H1 (cell line): Measurements from ENCODE around the gene FOXD2. TPM values are rescaled to one million over a fixed set of nuclear protein-coding genes. Genes with fewer than 3 reads are reported as not detected.
A peak's percentile ranks its signal among the peaks of the same experiment; 100 is the strongest.
"Not testable (repeated sequence)": the region's sequence is repeated elsewhere in the genome, so short reads cannot be mapped to it uniquely, and the experiment has no call there.

ENCODE experiments used
- CTCF ChIA-PET: fragments of 300-600 bp; sonication (Branson Sonifier 250); formaldehyde crosslinking; loops from one replicate; lab custom pipeline; 2021; ENCODE audit not compliant: partially characterized antibody; lab: Charles Lee
- POLR2A ChIA-PET: fragments of 300-600 bp; sonication (Branson Sonifier 250); formaldehyde crosslinking; loops from one replicate; lab custom pipeline; 2021; ENCODE audit warnings: inconsistent platforms; ENCODE audit not compliant: partially characterized antibody; lab: Charles Lee
- DNase-seq, 2 experiments: peaks; one replicate each; pipeline versions ENCODE4 v3.0.0 to v3.0.0-alpha.2; 2010 to 2022; ENCODE audit warnings: low spot score in 2 of 2, low read depth in 1 of 2, mixed read lengths in 1 of 2
- FAIRE-seq: peaks from 2 replicates; lab custom pipeline; 2011; peaks lifted over from hg19 to GRCh38; lab: Jason Lieb, UNC
- H2AFZ ChIP-seq: 2 replicates; pipeline ENCODE4 v1.8.1; 2012; ENCODE audit warnings: low read length, inconsistent platforms
- H2AK5ac ChIP-seq: 2 replicates; pipeline ENCODE4 v1.6.1; 2013; ENCODE audit warnings: low read depth, low read length
- H2BK120ac ChIP-seq: replicated peaks from 2 replicates; pipeline ENCODE3; 2013; ENCODE audit warnings: low read depth, low read length, inconsistent platforms
- H2BK12ac ChIP-seq: 2 replicates; pipeline ENCODE4 v1.6.1; 2013; ENCODE audit warnings: low read depth, low read length
- H2BK15ac ChIP-seq: 2 replicates; pipeline ENCODE4 v1.6.1; 2013; ENCODE audit warnings: low read length
- H2BK20ac ChIP-seq: 2 replicates; pipeline ENCODE4 v1.6.1; 2013; ENCODE audit warnings: low read length
- H2BK5ac ChIP-seq: 2 replicates; pipeline ENCODE4 v1.6.1; 2013; ENCODE audit warnings: low read depth, low read length
- H3K14ac ChIP-seq: 2 replicates; pipeline ENCODE4 v1.6.1; 2013; ENCODE audit warnings: inconsistent platforms; ENCODE audit not compliant: insufficient read length
- H3K18ac ChIP-seq: 2 replicates; pipeline ENCODE4 v1.6.1; 2013; ENCODE audit warnings: low read length; ENCODE audit errors: extremely low read depth
- H3K23ac ChIP-seq: 2 replicates; pipeline ENCODE4 v1.6.1; 2013; ENCODE audit warnings: inconsistent platforms; ENCODE audit not compliant: insufficient read length
- H3K23me2 ChIP-seq: 2 replicates; pipeline ENCODE4 v1.6.1; 2013; ENCODE audit warnings: low read depth, low read length
- H3K27ac ChIP-seq: 2 replicates; pipeline ENCODE4 v1.6.1; 2011; ENCODE audit warnings: low read depth, low read length, inconsistent platforms
- H3K27me3 ChIP-seq, 4 experiments: replicated peaks in 1 of 4; 1 replicate in 1 of 4; 2 replicates in 3 of 4; pipeline versions ENCODE4 v1.6.1 to v1.8.1; 2011 to 2013; ENCODE audit warnings: low read length in 3 of 4, mild to moderate bottlenecking in 3 of 4, inconsistent platforms in 2 of 4, mixed read lengths in 2 of 4, moderate library complexity in 1 of 4; ENCODE audit not compliant: control insufficient read depth in 3 of 4, insufficient read depth in 3 of 4; ENCODE audit errors: extremely low read depth in 1 of 4
- H3K36me3 ChIP-seq, 4 experiments: 2 replicates each; pipeline versions ENCODE4 v1.6.1 to v1.8.1; 2011 to 2013; ENCODE audit warnings: mild to moderate bottlenecking in 4 of 4, low read length in 3 of 4, moderate library complexity in 2 of 4, control low read depth in 1 of 4, inconsistent platforms in 1 of 4; ENCODE audit not compliant: insufficient read depth in 4 of 4, control insufficient read depth in 2 of 4
- H3K4ac ChIP-seq: replicated peaks from 2 replicates; pipeline ENCODE3; 2013; ENCODE audit warnings: low read length, low read depth, mixed read lengths, inconsistent platforms; ENCODE audit not compliant: insufficient read length
- H3K4me1 ChIP-seq, 4 experiments: replicated peaks in 1 of 4; 1 replicate in 1 of 4; 2 replicates in 3 of 4; pipeline versions ENCODE4 v1.6.1 to v1.8.1; 2011 to 2013; ENCODE audit warnings: low read length in 3 of 4, inconsistent platforms in 2 of 4, mixed read lengths in 1 of 4; ENCODE audit not compliant: insufficient read depth in 4 of 4, control insufficient read depth in 3 of 4
- H3K4me2 ChIP-seq, 2 experiments: 2 replicates each; pipeline versions ENCODE4 v1.6.1 to v1.8.1; 2011 to 2013; ENCODE audit warnings: low read depth in 2 of 2, low read length in 2 of 2, control low read depth in 1 of 2, inconsistent platforms in 1 of 2, mild to moderate bottlenecking in 1 of 2; ENCODE audit not compliant: insufficient read depth in 1 of 2
- H3K4me3 ChIP-seq, 4 experiments: fragments of 200-600, 300-600 bp in 1 of 4; sonication (generic), shearing (Covaris generic), sonication (Bioruptor Twin) in 1 of 4; 2 replicates each; pipeline versions ENCODE4 v1.5.1 to v1.8.1; 2011 to 2016; ENCODE audit warnings: low read length in 4 of 4, low read depth in 3 of 4, control low read depth in 2 of 4, inconsistent platforms in 2 of 4, mild to moderate bottlenecking in 2 of 4, mixed read lengths in 1 of 4, moderate library complexity in 1 of 4; ENCODE audit not compliant: insufficient read depth in 2 of 4; ENCODE audit errors: extremely low read depth in 1 of 4
- H3K56ac ChIP-seq: replicated peaks from 2 replicates; pipeline ENCODE3; 2013; ENCODE audit warnings: low read depth, mild to moderate bottlenecking, mixed read lengths, low read length, inconsistent platforms; ENCODE audit not compliant: insufficient read length
- H3K79me1 ChIP-seq: 2 replicates; pipeline ENCODE4 v1.6.1; 2013; ENCODE audit warnings: low read depth, low read length, control low read depth
- H3K79me2 ChIP-seq, 2 experiments: 2 replicates each; pipeline versions ENCODE4 v1.6.1 to v1.8.1; 2012 to 2013; ENCODE audit warnings: low read length in 2 of 2, mild to moderate bottlenecking in 2 of 2, inconsistent platforms in 1 of 2; ENCODE audit not compliant: insufficient read depth in 2 of 2, control insufficient read depth in 1 of 2
- H3K9ac ChIP-seq, 4 experiments: replicated peaks in 1 of 4; 1 replicate in 1 of 4; 2 replicates in 3 of 4; pipeline versions ENCODE4 v1.6.1 to v1.8.1; 2011 to 2013; ENCODE audit warnings: low read depth in 3 of 4, low read length in 3 of 4, control low read depth in 2 of 4, mild to moderate bottlenecking in 2 of 4, moderate library complexity in 2 of 4, inconsistent platforms in 1 of 4; ENCODE audit errors: extremely low read depth in 1 of 4
- H3K9me3 ChIP-seq, 2 experiments: 2 replicates each; pipeline versions ENCODE4 v1.6.1 to v1.8.1; 2012 to 2013; ENCODE audit warnings: mild to moderate bottlenecking in 2 of 2, moderate library complexity in 2 of 2, control low read depth in 1 of 2, inconsistent platforms in 1 of 2, low read depth in 1 of 2, low read length in 1 of 2, mixed read lengths in 1 of 2; ENCODE audit not compliant: insufficient read depth in 2 of 2
- H4K20me1 ChIP-seq, 2 experiments: replicated peaks in 1 of 2; 2 replicates each; pipeline versions ENCODE3 to v1.8.1; 2011 to 2013; ENCODE audit warnings: inconsistent platforms in 2 of 2, low read length in 2 of 2, mild to moderate bottlenecking in 1 of 2; ENCODE audit not compliant: insufficient read depth in 2 of 2, control insufficient read depth in 1 of 2
- H4K5ac ChIP-seq: 2 replicates; pipeline ENCODE4 v1.6.1; 2013; ENCODE audit warnings: low read length, low read depth, mixed read lengths, inconsistent platforms; ENCODE audit not compliant: insufficient read length
- H4K8ac ChIP-seq: 2 replicates; pipeline ENCODE4 v1.8.0; 2013; ENCODE audit warnings: mild to moderate bottlenecking, moderate library complexity, low read length, inconsistent platforms; ENCODE audit not compliant: insufficient read depth; ENCODE audit errors: extremely low read depth
- H4K91ac ChIP-seq: replicated peaks from 2 replicates; pipeline ENCODE3; 2013; ENCODE audit warnings: low read length, mixed read lengths, inconsistent platforms; ENCODE audit not compliant: insufficient read length
- EP300 ChIP-seq, 2 experiments: IDR thresholded peaks; 1 replicate in 1 of 2; 2 replicates in 1 of 2; pipeline ENCODE4 v1.6.1; 2011 to 2012; ENCODE audit warnings: low read depth in 2 of 2, low read length in 2 of 2, mild to moderate bottlenecking in 2 of 2, borderline replicate concordance in 1 of 2, inconsistent platforms in 1 of 2, moderate library complexity in 1 of 2
- JUND ChIP-seq: IDR thresholded peaks from 2 replicates; pipeline ENCODE4 v1.6.1; 2011; ENCODE audit warnings: mild to moderate bottlenecking, improper control_type of control experiment, low read length
- TAF7 ChIP-seq: optimal IDR thresholded peaks from 2 replicates; pipeline ENCODE3; 2011; ENCODE audit warnings: low read depth, mild to moderate bottlenecking, inconsistent platforms, low read length, moderate library complexity, borderline replicate concordance
- WGBS, 2 experiments: shearing (Covaris generic) in 1 of 2; methylation state at CpG; one replicate each; pipeline versions ENCODE4 v1.1.6 to v1.1.7; 2013 to 2015; ENCODE audit warnings: low lambda C conversion rate in 2 of 2, mixed read lengths in 2 of 2, inconsistent platforms in 1 of 2, low coverage in 1 of 2, missing lambda C conversion rate in 1 of 2; ENCODE audit not compliant: insufficient replicate concordance in 2 of 2, insufficient coverage in 1 of 2, insufficient read length in 1 of 2; ENCODE audit errors: extremely low coverage in 1 of 2, missing lambda C conversion rate in 1 of 2; 5-methylcytosine and 5-hydroxymethylcytosine counted together
- polyA plus RNA-seq, 7 experiments: library from polyadenylated mRNA; depleted of rRNA in 3 of 7; stranded (reverse) in 5 of 7; unstranded in 2 of 7; fragments of >200 nt in 5 of 7; fragments of 200-250 nt in 2 of 7; gene quantifications; 1 replicate in 5 of 7; 2 replicates in 1 of 7; 4 replicates in 1 of 7; pipeline versions ENCODE4 v1.2.1 to v1.2.3, GENCODE V29; 2011 to 2013; ENCODE audit warnings: missing spikeins in 2 of 7, mixed read lengths in 2 of 7
- total RNA-seq: library from RNA; stranded (reverse); fragmentation: NEBNext Ultra II Directional; extraction: Animal tissue kit (Norgen Biotek cat#: 25700); gene quantifications from 2 replicates; pipeline ENCODE4 v1.2.1, GENCODE V29; 2021

Gene FOXD2
- total and polyA plus RNA-seq, 2 of the 8 experiments (the other 6 are each of a cell fraction or from before 2014, with no cell fraction given), result not detected

GRCh38 chr1:47456250-47456649 is 18.4 kb downstream of the FOXD2 start (continued):
- TF ChIP-seq EP300 (IDR thresholded peaks at IDR 0.05; ENCODE audit: borderline replicate concordance in 1 of 2, low read depth in 2 of 2, low read length in 2 of 2), result no peak
- TF ChIP-seq TAF7, result no peak
- no peak for TF ChIP-seq JUND

GRCh38 chr1:47457547-47457946 is 19.7 kb downstream of the FOXD2 start:
- not testable (repeated sequence) for H3K14ac ChIP-seq, H3K36me3 ChIP-seq, H3K23me2 ChIP-seq, H3K4me3 ChIP-seq, H3K27me3 ChIP-seq, H4K8ac ChIP-seq, H3K9ac ChIP-seq, H2BK120ac ChIP-seq, H4K5ac ChIP-seq, H3K79me2 ChIP-seq, H3K27ac ChIP-seq, H3K23ac ChIP-seq, H2BK20ac ChIP-seq, H2AK5ac ChIP-seq, H2BK5ac ChIP-seq, H4K20me1 ChIP-seq, H3K4ac ChIP-seq, H3K79me1 ChIP-seq, H2AFZ ChIP-seq, H2BK12ac ChIP-seq, H3K56ac ChIP-seq, H4K91ac ChIP-seq, H3K18ac ChIP-seq, FAIRE-seq, H3K4me2 ChIP-seq, DNase-seq, H3K9me3 ChIP-seq
- H3K4me1 ChIP-seq, result peaks cover 8 to 18% (median 13%) of the 10 kb centered on the region in 4 experiments
- 0 out of 2 replicates have a peak overlapping the region, but pooled peaks have one; percentile 62 for H2BK15ac ChIP-seq
- WGBS, 2 experiments, result 90% methylated on average over 13 of the region's 16 CpGs; no CpG with 5 or more reads in 1 of the 2 experiments
- ChIA-PET CTCF (interaction anchor here (0.9 to 5.6 kb wide), 7 partner anchors 9 to 68 kb away, joined by 3 to 49 read pairs (median 4); no protein-coding TSS in a partner anchor), POLR2A (interaction anchor here (0.7 kb wide), 1 partner anchor 893 kb away, joined by 3 read pairs; no protein-coding TSS in a partner anchor)
